HL-60 (cell line): Measurements from ENCODE around the gene TREH.
"Not testable (repeated sequence)": the region's sequence is repeated elsewhere in the genome, so short reads cannot be mapped to it uniquely, and the experiment has no call there.

Experiments used
- DNase-seq, 2 experiments: peaks; one replicate each; pipeline ENCODE4 v3.0.0-alpha.2; 2010 to 2020; ENCODE audit warnings: low read depth in 1 of 2, low spot score in 1 of 2
- H3K27ac ChIP-seq: fragments of 250-450 bp; sonication (Bioruptor Pico); replicated peaks from 2 replicates; pipeline ENCODE4 v1.5.1; 2020; ENCODE audit warnings: mild to moderate bottlenecking, moderate library complexity
- H3K27me3 ChIP-seq: fragments of 250-450 bp; sonication (Bioruptor Pico); 2 replicates; pipeline ENCODE4 v1.5.1; 2021; ENCODE audit warnings: mild to moderate bottlenecking, moderate library complexity; ENCODE audit not compliant: insufficient read depth, poor library complexity, severe bottlenecking
- H3K4me3 ChIP-seq: replicated peaks from 2 replicates; pipeline ENCODE4 v1.5.1; 2011; ENCODE audit warnings: mild to moderate bottlenecking, control low read depth, low read length; ENCODE audit not compliant: insufficient read depth
- CTCF ChIP-seq: IDR thresholded peaks from one replicate; pipeline ENCODE4 v1.5.1; 2011; ENCODE audit warnings: low read length, control low read depth, inconsistent platforms; ENCODE audit not compliant: insufficient read depth
- GABPA ChIP-seq: IDR thresholded peaks from 2 replicates; pipeline ENCODE4 v1.6.1; 2012; ENCODE audit warnings: low read depth
- POLR2AphosphoS5 ChIP-seq: IDR thresholded peaks from 2 replicates; pipeline ENCODE4 v1.6.1; 2012; ENCODE audit warnings: low read depth
- REST ChIP-seq: IDR thresholded peaks from 2 replicates; pipeline ENCODE4 v1.6.1; 2012; ENCODE audit warnings: low read depth; ENCODE audit not compliant: insufficient replicate concordance
- SPI1 ChIP-seq: IDR thresholded peaks from 2 replicates; pipeline ENCODE4 v1.6.1; 2012; ENCODE audit warnings: low read depth, mild to moderate bottlenecking, borderline replicate concordance

TREH gene

GRCh38 chr11:118682372-118682771, 2.9 kb upstream of the TREH start:
- no peak overlapping the region for H3K4me3 ChIP-seq
- no peaks in the 10 kb centered on the region for H3K27me3 ChIP-seq
- no peak overlapping the region for H3K27ac ChIP-seq
- DNase-seq = no peak
- TF ChIP-seq GABPA (no peak), CTCF (no peak), REST (no peak), SPI1 (no peak), POLR2AphosphoS5 (no peak)

GRCh38 chr11:118678908-118679307, 542 bp downstream of the TREH start:
- DNase-seq, H3K27me3 ChIP-seq, H3K4me3 ChIP-seq, H3K27ac ChIP-seq: not testable (repeated sequence)

- DNase-seq = no peak
Observed at GRCh38 chr11:118677977-118678376, 1.5 kb downstream of the TREH start.

More at GRCh38 chr11:118677977-118678376, 1.5 kb downstream of the TREH start:
- Histone ChIP-seq H3K27me3 (no peaks in the 10 kb centered on the region), H3K27ac (no peak overlapping the region), H3K4me3 (no peak overlapping the region)
- TF ChIP-seq POLR2AphosphoS5 (no peak), SPI1 (no peak), CTCF (no peak), REST (no peak), GABPA (no peak)
